Measurements from ENCODE around the gene PDZRN3.

DNA sequence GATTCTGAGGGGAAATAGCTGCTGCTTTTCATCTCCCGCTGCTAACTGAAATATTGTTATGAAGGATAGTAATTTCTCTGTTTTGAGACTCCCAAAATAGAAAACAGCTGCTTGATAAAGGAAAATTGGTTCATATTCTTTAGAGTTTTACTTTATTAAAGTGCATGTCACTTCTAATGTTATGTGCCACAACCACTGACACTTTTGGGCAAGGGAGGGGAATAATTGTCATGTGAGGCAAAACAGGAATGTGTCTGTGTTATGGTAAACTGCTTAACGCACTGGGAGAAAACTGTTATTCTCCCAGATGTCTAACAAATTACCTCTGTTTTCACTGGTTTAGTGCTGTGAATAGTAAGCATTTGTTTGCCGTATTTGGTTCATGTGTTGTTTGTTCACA lies 201.6 kb downstream of the PDZRN3 start:
- no peak for TF ChIP-seq POLR2A (IDR thresholded peaks at IDR 0.05)
- TF ChIP-seq, protein P1, sequence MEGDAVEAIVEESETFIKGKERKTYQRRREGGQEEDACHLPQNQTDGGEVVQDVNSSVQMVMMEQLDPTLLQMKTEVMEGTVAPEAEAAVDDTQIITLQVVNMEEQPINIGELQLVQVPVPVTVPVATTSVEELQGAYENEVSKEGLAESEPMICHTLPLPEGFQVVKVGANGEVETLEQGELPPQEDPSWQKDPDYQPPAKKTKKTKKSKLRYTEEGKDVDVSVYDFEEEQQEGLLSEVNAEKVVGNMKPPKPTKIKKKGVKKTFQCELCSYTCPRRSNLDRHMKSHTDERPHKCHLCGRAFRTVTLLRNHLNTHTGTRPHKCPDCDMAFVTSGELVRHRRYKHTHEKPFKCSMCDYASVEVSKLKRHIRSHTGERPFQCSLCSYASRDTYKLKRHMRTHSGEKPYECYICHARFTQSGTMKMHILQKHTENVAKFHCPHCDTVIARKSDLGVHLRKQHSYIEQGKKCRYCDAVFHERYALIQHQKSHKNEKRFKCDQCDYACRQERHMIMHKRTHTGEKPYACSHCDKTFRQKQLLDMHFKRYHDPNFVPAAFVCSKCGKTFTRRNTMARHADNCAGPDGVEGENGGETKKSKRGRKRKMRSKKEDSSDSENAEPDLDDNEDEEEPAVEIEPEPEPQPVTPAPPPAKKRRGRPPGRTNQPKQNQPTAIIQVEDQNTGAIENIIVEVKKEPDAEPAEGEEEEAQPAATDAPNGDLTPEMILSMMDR (IDR thresholded peaks at IDR 0.05): no peak
